Colon (tissue), 2 donors: Measurements from ENCODE around the gene ZBTB37.
"Not testable (repeated sequence)": the region's sequence is repeated elsewhere in the genome, so short reads cannot be mapped to it uniquely, and the experiment has no call there.

ENCODE experiments used
- FAIRE-seq: peaks from 2 replicates; lab custom pipeline; 2012; peaks lifted over from hg19 to GRCh38; lab: Jason Lieb, UNC
- donor health status: control.
- donor health status: control.

The ZBTB37 gene

DNA sequence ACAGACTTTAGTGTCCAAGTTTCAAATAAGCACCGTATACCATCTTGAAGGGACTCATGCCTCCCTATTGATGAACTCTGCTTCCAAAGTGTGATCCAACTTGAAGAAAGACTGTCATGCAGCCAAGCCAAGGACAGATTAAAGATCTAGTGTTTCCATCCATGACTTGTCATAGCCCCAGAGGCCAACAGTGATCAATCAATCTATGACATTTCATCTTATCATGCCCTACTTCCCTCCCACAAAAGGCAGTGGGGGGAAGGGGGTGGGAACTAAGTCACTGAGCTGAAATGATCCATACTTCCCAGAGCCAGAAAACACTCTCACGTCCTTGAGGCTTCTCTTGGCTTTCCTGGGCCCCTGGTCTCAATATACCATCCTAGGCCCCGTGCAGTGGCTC lies 44.9 kb downstream of the ZBTB37 start:
- no peak for FAIRE-seq

DNA sequence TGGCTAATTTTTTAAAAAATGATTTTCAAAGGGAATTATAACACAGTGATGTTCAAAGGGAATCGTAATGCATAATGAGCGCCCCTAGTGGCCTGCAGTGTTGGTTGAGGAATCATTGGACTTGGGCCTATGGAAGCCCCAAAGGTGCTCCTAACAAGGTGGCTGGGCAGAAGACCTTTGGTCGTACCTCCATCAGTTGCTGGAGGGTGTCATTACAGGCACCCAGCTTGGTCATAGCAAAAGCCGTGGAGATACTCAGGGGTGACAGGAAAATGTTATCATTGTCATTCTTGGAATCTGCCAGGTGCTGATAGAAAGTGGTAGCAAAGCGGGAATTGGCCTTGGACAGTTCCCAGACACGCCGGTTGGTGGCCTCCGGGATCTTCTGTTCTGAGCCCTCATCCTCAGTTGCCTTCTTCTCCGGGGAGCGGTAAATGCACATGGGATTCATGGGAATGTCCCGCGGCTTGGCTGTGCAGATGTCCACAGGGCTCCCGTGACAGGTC lies 46.2 kb downstream of the ZBTB37 start:
- no peak for FAIRE-seq

DNA sequence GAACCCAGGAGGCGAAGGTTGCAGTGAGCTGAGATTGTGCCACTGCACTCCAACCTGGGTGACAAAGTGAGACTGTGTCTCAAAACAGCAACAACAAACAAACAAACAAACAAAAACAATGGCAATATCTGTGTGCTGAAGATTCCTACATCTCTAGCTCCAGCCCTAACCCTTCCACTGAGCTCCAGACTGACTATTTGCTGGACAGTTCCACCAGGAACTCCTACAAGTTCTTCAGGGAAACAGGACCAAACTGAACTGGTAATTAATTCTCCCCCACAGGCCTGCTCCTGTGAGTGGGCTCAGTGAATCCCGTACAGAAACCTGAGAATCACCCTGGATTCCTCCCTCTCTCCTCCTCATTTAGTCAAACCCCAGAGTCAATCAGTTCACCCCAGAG lies 47.4 kb downstream of the ZBTB37 start:
- FAIRE-seq = no peak

DNA sequence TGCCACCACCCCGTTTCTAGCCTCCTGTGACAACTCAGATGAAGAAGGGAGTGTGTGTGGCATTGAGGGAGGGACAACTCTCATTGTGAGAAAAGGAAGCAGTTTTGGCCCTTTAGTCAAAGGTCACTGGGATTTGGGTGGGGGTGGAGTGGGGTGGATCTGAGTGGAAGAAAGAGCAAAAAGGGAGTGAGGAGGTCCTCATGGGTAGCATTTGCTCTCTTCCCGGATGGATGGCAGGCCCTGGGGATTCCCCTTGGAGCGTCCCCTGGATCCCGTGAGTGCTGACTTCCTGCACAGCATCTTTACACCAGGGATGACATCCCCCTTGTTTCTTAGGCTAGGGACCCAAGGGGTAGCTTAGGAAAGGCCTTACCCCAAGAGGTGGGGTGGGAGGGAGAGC lies 48.5 kb downstream of the ZBTB37 start:
- no peak for FAIRE-seq

DNA sequence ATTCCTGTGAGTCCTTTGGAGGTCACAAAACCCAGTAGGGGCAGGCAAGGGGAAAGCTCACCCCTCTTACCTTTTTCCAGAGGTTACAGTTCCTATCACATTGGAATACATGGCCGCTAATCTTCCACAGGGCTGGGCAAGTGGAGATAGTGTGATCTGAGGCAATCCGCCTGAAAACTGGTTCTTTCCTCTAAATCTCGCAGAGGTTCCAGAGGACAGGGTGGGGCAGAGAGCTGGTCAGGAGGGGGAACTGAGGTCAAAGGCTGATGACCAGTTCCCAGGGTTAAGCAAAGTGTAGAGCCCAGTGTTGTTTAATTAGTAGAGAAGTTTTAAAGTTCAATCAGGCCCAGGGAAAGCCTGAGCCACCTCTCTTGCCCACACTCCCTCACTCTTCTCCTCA lies 49.0 kb downstream of the ZBTB37 start, which contains the start of gene SERPINC1:
Gene SERPINC1, minus strand, starts transcription at position 179 of the 400 bp plus-strand sequence. Its CDS starts 68 bp downstream, at position 111.
- FAIRE-seq = no peak

DNA sequence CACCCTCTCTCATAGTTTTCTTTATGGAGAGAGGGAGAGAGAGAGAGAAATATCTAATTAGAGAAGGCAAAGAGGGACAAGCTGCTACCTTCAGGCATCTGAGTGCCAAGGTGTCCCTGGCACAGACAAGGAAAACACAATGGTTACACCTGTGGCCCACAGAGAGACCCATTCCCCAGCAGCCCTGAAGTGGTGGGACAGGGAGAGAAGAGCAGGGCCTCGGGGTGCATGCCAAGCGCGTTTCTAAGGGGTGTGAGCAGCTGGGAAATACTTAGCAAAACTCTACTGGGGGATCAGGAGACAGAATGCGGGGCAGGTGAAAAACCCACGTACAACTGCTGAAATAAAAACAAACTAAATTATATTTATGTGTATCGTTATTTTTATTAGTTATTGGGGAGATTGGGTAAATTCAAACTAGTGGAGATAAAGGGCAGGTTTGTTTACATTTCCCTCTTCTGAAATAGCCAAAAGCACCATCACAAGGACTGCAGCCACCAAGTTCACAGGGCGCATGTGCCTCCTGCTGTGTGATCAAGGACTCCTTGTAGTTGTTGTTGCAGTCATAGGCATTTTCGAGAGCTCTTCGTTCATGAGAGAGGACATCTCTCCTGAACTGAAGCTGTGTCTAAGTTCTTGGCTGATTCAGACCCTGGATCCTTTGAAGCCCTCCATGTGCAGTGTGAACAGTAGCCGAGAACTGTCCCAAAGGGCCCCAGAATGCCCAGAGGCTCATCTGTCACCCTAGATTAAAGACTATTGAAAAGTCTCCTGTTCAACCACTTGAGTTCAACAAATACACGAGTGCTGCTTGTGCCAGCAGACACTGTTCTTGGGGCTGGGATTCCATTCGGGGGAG lies 49.7 kb downstream of the ZBTB37 start:
- no peak for FAIRE-seq

DNA sequence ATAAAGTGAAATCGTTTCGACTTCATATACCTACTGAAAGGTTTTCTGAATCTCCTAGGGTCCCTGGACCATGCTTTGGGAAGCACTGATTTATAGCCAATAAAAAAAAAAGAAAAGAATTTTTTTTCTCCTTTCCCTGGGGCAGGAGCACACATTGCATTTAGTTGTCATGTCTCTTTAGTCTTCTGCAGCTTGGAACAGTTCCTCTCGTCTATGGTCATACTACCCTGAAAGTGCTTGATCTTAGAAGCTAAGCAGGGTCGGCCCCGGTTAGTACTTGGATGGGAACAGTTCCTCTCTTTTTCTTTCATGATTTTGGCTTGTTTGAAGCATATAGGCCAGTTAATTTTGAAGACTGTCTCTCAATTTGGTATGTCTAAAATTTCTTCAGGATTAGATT lies 52.7 kb downstream of the ZBTB37 start:
- FAIRE-seq = no peak

DNA sequence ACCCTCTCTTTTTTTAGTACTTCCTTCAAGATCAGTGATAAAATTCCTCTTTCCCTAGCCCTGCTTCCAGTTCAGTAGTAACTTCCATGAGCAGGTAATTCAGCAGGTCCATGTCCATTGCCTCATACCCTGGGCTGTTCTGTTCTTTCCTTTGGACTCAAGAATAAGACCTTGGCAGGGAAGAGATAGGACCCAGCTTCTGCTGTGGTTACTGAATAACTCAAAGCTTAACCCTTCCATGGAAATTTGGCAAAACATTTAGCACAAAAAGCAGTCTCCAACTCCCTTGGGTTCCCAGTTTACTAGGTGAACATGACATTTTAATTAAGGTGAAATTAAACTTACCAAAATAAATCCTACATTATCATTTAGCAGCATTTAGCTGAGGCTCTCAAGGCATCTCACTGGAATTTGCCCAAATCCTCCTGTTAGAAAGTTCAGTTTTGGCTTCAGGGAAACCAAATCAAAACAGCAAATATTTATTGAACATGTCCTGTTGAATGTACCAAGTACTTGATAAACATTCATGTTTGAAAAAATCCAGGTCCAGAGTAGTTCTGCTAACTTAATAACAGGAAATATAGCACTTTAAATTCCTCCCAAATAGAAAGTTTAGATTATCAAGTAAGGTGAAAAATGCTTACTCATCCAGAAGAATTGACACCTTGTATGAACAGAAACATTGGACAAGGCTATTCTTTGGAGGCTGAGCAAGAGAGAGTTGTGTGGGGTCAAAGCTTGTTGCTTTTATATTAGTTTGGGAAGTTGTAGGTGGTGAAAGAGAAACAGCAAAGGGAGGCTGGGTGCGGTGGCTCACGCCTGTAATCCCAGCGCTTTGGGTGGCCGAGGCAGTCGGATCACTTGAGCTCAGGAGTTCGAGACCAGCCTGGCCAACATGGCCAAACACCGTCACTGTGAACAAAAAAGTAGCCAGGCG lies 57.4 kb downstream of the ZBTB37 start:
- FAIRE-seq = no peak

DNA sequence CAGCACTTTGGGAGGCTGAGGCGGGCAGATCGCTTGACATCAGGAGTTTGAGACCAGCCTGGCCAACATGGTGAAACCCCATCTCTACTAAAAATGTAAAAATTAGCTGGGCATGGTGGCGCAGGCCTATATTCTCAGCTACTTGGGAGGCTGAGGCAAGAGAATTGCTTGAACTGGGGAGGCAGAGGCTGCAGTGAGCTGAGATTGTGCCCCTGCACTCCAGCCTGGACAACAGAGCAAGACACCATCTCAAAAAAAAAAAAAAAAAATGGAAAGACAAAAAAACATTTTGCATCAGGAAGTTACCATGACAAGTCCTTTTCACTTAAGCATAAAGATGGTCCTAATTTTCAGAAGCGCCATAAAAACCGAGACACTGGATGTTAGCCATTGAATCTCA lies 62.4 kb downstream of the ZBTB37 start:
- not testable (repeated sequence) for FAIRE-seq

DNA sequence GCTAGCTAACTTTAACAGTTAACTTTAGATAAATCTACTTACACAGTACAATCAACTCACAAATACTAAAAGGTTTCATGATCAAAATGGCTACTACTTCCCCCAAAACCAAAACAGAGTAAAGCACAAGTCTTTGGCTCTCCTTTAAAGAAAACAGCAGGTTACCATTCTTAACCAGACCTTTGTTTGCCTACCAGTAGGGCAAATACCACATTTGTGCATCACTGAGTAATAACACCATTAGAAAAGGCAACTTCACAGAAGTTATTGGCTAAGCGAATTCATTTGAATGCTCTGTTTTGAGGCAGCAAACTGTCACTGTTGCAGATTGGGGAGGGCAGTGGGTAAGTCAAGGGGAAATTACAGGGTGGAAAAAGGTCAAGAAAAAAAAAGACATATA lies 66.3 kb downstream of the ZBTB37 start:
- no peak for FAIRE-seq

DNA sequence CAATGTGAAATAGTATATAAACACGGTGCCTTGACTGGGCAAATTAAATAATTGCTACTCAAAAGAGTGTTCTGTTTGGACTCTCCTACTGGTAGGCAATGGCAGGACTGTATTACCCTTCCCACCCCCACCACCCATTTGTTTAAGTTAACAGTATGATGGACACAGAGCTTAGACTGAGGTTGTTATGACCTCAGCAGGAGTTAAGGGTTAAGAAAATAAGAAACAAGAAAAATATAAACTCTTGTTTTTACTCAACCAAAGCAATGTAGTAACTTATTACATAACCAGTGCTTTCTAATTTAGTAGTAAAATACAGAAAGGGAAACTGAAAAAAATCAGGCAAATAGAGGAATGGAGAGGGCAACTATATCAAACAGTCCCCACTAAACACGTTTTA lies 68.9 kb downstream of the ZBTB37 start:
- FAIRE-seq = no peak

DNA sequence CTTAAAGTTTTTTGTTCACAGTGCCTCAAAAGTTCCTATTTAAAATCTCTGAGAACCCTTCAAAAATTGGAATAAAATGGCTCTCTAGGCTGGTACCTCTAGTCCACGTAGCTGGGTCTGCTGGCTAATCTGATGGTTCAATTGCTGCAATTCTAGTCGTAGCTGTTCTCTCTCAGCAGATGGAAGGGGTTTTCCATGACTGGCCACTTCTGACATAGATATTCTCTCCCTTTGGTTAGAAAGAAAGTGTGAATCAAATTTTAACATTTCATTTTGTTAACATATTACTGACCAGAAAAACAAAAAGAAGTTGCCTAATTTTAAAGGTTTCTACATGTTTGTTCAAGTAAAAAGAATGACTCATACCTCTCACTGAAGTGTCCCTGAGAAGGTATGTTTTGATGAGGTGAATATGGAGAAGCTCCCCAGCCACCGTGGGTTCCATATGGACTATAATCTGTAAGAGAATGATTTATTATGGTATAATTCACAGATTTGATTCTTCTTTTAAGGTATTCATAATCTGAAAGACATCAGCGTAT lies 78.3 kb downstream of the ZBTB37 start:
- no peak for FAIRE-seq

DNA sequence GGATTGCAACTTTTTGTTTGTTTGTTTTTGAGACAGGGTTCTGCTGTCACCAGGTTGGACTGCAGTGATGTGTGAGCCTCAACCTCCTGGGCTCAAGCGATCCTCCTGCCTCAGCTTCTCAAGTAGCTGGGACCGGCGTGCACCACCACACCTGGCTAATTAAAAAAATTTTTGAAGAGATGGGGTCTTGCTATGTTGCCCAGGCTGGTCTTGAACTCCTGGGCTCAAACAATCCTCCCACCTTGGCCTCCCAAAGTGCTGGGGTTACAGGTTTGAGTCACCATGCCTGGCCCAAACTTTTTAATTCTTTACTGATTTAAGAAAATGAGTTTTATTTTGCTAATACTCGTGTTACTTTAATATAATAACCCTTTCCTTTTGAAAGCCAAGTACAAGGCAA lies 80.4 kb downstream of the ZBTB37 start:
- no peak for FAIRE-seq
